GM19395 (cell line): ENCODE data around the gene ZNF362.

Experiments used
- ATAC-seq: cut with Tn5 transposase; IDR thresholded peaks from one replicate; pipeline ENCODE4 v1.9.1; 2021; ENCODE audit warnings: mild to moderate bottlenecking, moderate library complexity; ENCODE audit not compliant: unreplicated experiment

Gene ZNF362

DNA sequence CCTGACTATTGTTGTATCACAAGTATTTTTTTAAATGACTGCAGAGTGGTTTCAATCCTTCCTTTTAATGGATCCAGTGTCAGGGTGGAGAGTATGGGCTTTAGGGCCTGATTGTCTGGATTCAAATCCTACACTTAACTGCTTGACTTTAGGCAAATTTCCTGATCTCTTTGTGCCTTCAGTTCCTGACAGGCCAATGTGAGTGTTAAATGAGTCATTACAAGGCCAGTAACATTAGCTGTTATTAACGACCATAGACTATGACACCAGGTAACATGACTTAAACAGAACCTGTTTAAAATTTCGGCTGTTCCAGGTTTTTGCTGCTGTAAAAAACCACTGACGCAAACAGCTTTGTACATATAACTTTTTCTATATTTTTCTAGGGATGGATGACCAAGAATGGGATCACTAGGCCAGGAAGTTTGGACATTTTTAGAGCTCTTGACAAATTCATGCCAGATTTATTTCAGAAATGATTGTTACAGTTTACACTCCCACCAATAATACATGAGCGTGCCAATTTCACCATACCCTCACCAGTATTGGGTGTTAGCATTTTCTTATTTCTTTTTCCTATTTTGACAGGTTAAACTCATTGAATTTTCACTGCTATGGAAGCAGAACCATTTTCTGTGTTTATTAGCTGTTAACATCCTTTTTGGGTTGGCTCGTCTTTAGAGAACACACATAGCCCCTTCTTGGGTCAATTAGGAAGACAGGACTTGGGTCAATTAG lies 11.3 kb downstream of the ZNF362 start:
- no peak for ATAC-seq

DNA sequence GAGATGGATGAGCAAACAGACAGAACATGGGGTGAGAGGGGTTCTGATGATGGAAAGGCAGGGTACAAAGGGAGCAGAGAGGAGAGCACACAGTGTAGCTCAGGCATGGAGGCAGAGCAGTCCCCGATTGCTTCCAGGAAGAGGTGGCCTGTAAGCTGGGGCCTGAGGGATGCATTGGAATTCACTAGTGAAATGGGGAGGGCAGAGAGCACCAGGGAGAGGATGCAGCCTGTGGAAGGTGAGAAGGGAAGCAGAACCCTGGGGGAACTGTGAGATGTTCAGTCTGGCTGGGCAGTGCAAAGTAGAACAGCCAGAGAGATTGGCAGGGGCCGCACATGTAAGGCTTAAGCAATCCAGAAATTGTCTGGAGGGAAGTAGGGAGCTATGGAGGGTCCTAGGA lies 12.2 kb downstream of the ZNF362 start:
- ATAC-seq: no peak

DNA sequence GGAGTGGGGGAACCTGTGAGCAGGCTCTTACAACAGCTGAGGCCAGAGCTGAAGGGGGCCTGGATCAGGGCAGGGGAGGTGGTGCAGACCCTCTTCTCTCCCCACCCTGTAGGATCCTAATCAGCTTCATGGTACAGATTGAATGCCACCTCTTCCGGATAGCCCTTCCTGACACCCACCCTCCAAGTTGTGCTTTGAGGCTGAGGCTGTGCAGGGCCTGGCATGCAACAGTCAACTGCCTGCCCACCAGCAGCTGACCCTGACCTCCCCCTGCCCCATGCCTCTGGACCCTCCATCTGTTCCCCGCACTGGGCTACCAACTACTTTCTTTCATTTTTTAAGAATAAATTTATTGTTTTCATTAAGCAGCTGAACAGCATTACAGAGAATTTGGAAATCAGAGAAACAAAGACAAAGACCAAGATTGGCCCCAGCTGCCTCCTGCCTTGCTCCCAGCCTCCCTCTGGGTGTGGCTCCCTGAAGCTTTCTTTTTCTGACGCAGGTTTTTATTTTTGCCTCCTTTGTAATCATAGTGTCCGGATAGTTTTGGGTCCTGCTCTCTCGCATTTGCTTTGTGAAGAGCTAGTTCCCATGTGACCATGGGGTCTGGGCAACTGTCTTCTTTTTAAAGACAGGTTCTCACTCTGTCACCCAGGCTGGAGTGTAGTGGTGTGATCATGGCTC lies 12.8 kb downstream of the ZNF362 start:
- no peak for ATAC-seq

DNA sequence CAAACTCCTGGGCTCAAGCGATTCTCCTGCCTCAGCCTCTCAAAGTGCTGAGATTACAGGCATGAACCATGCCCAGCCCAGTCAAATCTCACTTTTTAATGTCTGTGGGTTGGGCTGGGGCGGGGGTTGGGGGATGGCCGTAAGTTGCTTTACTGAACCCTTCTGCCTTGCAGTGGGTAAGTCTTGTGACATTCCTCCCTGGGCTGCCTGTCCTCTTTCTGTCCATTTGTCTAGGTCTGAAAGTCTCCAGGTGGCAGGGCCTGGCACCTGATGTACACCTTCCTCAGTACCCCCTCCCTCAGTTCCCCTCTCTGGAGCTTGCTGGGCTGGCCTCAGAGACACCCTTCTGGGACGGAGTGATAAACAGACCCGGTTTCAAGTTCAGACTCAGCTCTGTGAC lies 13.3 kb downstream of the ZNF362 start:
- no peak for ATAC-seq

DNA sequence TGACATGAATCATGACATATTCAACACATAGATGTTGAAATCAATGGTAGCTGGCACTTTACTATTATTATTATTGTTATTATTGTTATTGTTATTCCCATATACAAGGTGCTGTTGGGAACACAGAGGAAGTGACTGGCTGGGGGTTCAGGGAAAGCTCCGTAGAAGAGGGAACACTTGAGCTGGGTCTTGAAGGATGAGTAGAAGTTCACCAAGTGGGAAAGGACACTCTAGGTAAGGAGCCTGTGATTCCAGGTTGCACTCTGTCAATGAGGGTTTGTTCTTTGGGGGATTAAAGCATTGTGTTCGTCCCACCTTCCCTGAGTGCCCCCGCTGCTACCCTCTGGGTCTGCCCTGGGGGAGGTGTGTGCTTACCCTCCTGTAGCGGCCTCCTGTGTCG lies 14.1 kb downstream of the ZNF362 start:
- no peak for ATAC-seq

DNA sequence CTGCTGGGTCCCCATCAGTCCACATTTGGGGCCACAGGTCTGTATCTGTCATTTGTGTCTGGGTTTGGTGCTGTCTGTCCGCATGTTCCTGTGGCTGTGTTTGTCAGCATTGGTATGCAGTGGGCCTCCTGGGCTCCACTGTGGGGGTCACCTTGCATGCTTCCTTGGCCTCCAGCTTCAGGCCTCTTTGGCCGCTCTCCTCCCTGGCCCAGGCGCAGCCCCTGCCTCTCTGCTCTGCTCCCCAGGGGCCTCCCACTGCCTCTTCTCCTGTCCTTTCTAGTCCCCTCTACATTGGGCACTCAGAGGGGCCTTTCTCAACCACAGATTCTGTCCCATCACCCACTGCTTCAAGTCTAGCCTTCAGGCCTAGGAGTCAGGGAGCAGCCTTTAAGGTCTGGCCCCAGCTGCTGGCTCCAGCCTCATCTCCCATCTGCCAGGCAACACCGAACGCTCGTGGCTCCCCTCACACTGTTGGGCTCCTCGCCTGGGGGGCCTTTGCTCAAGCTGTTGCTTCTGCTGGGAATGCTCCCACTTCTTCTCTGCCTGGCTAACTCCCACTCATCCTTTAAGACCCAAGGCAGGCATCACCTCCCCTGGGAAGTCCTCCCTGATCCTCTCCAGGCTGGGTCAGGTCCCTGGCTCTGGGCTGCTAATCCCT lies 14.6 kb downstream of the ZNF362 start:
- ATAC-seq: no peak

DNA sequence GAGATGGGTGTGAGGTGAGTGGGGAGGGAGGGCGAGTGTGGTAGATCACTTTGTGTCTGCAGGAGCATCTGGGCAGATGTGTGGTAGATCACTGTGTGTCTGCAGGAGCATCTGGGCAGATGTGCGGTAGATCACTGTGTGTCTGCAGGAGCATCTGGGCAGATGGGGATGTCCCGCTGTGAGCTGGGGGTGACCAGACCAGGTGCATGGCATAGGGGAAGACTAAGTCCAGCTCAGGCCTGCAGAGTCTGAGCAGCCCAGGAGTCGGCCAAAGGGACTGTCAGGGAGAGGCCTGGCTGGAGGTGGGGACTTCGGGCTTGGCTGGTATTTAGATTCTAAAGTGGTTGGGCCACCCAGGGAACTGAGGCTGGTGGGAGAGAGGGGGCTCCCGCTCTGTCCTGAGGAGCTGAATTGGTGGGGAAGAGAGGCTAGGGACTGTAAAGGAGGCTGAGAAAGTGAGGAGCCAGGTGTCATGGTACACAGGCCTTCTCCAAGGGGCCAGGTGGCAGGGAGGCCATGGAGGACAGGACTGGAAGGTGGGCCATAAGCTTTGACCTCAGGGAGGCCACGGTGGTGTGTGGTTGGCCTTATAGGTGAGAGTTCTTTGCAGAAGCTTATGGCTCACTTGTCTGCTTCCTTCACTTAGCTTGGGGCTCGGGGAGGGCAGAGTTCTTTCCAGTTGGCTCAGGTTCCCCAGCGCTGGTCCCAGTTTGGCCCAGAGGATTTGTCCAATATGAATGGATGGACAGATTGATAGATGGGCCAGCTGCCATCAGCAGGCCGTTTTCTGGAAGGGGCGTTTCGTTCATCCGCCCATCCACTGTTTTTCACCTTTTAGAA lies 15.6 kb downstream of the ZNF362 start:
- ATAC-seq: no peak

DNA sequence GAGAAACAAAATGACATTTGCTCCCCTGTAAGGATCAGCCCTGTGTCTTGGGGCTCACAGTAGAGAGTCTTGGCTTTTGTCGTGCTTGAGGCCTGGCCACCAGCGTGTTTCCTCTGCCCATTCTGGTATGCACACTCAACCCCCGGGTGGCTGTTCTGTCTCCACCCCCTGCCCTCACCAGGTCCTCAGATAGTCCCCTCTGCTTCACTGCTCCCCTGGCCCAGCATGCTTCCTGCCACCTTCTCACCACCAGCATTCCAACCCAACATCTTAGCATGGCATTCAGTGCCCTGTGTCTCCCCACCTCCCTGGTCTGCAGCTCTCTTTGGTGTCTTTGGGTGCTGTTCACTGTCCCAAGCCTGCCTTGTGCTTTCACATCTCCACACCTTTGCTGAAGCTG lies 16.2 kb downstream of the ZNF362 start:
- no peak for ATAC-seq

DNA sequence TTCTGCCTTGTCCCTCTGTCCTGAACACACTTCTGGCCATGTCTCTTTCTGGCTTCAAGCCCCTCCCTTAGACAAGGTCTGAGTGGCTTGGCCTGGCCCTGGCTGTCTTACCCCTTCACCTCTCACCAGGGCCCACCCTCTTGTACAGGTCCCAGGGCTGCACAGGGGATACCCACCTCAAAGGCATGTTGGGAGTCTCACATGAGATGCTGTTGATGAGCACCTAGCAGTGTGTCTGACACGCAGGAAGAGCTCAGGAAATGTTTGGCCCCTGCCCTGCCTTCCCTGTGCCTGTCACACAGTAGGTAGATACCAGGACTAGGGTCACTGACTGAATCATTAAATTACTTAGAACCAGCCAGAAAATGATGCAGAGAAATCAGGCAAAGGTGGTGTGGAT lies 16.6 kb downstream of the ZNF362 start:
- no peak for ATAC-seq

DNA sequence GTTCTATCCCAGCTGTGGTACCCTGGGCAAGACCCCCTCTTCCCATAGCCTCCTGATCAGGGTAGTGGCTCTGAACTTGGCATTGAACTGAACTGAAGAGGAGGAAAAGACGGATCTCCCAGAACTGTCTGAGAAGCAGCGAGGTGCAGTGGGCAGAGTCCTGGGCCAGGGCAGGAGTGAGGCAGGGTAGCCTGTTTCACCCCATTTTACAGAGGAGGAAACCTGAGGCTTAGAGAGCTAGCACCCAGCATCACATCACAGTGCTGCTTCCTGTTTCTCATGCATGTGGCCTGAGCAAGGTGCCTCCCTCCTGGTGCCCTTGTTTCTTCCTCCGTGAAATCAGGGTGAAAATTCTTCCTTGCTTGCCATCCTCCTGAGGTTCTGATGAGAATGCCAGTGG lies 17.1 kb downstream of the ZNF362 start:
- no peak for ATAC-seq

DNA sequence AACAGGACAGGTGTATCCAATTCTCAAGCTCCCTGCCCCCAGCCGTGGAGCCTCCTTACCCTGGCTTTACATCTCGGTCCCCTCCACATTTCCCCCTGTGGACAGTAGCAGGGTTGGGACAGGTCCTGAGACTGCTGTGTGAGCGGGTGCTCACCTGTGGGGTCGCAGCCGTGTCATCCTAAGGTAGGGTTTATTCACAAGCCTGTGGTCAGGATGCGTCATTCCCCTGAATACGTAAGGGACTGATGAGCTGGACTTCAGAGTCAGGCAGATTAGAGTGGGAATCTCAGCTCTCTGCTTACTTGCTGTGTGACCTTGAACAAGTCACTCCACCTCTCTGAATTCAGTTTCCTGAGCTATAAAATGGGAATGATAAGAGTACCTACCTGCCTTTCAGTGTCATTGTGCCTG lies 17.7 kb downstream of the ZNF362 start:
- no peak for ATAC-seq

DNA sequence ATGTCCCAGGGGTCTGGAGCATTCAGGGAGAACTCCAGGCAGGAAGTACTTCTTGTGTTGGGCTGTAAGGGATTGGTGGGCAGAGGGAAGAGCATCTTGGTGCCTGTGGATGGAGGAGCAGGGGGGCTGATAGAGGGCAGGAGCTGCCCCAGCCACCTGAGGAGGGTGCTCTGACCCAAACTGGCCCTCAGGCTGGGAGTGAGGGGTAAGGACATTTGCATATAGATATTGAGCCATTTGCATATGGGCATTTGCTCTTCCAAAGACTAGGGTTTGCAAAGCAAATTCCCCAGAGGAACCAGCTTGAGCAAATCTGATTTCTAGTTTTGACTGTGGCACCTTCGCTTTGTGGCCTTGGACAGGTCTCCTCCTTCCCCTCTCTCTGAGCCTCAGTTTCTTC lies 18.2 kb downstream of the ZNF362 start:
- ATAC-seq: no peak

DNA sequence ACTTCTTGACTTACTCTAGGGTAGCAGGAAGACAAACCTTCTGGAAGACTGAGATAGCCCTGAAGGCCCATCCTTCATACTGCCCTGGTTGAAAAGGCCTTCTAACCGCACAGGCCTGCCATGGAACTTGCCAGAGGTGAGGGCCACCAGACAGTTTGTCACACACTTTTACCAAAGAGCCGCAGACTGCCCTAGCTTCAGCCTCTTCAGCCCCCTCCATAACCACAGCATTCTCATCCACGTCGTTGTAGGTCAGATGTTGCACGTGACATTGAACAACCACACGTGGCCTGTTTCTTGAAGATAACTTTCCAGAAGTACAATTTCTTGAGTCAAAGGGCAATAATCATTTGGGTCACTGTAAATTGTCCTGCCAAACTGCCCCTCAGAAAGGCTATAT lies 18.9 kb downstream of the ZNF362 start:
- ATAC-seq: no peak

DNA sequence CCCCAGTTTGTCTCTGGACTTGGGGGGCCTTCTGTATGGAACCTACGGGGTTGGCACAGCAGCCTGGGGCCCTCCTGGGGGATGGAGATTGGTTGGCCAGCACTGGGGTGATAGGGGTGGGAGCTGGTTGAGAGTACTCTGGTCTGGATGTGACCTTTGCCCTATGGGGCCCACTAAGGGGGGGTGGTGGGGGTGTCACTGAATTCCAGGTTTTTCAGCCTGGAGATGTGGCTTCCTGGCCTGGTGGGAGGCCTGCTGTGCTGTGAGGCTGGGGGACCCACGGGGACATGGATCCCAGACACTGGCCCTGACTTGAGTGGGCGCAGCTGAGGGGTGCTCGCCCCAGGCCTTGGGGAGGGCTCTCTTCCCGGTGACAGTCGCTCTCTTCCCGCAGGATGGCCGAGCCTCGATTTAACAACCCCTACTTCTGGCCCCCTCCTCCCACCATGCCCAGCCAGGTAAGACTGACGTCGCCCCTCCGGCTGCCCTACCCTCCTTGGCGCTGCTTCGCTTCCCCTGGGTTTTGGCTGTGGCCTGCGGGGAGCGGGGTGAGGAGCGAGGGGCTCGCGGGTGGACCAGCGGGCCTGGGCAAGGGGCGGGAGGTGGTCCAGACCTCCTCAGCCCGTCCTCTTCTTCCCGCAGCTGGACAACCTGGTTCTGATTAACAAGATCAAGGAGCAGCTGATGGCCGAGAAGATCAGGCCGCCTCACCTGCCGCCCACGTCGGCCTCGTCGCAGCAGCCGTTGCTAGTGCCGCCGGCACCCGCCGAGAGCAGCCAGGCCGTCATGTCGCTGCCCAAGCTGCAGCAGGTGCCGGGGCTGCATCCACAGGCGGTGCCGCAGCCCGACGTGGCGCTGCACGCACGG lies 19.6 kb downstream of the ZNF362 start:
- ATAC-seq: no peak

DNA sequence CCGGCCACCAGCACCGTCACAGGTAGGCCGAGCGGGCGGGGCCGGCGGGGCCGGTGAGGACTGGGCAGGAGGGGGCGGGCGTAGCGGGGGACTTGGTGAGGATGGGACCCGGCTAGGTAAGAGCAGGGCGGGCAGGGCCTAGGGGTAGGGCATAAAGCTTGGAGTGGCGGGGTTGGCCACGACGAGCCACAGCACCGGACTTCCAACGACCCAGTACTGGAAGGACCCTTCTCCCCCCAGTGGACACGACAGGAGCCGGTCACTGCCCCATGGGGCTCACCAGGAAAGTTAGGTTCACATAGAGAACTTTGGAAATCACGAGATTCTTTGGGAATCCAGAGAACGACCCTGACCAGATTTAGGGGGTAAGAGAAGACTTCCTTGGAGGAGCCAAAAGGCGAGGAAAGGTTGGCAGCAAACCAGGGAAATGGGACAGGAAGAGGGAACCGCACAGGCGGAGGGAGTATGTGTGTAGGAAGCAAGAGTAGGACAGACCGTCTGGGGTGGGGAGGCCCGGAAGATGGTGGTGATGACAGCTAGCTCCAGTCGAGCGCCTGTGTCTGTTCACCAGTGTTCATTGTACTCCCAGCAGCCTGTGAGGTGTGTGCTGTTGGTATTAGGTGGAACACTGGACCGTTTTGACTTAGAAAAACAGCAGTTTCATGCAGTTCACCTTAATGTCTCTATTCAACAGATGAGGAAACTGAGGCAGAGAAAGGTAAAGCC lies 20.4 kb downstream of the ZNF362 start:
- no peak for ATAC-seq

DNA sequence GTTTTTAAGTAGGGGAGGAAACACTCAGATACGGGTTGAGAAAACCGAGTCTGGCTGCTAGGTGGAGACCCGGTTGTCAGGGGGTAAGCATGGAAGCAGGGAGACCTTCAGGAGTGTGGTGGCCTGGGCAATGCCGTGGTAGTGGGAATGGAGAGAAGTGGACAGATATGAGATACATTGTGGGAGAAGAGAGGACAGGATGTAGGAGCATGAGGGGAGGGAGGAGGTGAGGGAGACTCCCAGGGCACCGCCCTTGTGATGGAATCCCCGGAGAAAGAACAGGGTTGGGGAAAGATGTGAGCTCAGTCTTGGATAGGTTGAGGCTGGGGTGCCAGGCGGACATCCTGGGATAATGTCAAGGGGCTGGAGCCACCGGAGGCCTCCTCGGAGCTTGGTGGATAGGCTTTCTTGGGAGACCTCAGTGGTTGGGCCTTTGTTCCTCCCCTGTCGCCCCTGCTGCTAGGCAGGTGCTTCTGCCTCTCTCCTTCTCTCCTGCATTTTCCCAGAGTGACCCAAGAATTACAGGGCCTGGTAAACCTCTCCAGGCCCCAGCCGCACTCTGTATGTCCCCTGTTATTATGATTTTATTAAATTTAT lies 21.3 kb downstream of the ZNF362 start:
- ATAC-seq: no peak

DNA sequence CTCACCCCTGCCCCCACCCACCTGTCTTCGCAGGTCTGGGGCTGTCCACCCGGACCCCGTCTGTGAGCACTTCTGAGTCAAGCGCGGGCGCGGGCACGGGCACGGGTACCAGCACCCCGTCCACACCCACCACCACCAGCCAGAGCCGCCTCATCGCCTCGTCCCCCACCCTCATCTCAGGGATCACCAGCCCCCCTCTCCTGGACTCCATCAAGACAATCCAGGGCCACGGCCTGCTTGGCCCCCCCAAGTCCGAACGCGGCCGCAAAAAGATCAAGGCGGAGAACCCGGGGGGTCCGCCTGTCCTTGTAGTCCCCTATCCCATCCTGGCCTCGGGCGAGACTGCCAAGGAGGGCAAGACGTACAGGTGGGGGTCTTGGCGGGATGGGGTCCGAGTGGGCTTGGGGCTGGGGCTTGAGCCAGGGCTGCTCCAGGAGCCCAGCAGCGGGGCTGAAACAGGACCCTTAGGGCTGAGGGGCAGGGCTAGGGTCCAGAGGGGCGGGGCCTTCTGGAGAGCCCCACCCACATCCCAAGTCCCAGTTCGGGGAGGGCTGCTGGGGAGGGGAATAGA lies 23.9 kb downstream of the ZNF362 start:
- no peak for ATAC-seq

DNA sequence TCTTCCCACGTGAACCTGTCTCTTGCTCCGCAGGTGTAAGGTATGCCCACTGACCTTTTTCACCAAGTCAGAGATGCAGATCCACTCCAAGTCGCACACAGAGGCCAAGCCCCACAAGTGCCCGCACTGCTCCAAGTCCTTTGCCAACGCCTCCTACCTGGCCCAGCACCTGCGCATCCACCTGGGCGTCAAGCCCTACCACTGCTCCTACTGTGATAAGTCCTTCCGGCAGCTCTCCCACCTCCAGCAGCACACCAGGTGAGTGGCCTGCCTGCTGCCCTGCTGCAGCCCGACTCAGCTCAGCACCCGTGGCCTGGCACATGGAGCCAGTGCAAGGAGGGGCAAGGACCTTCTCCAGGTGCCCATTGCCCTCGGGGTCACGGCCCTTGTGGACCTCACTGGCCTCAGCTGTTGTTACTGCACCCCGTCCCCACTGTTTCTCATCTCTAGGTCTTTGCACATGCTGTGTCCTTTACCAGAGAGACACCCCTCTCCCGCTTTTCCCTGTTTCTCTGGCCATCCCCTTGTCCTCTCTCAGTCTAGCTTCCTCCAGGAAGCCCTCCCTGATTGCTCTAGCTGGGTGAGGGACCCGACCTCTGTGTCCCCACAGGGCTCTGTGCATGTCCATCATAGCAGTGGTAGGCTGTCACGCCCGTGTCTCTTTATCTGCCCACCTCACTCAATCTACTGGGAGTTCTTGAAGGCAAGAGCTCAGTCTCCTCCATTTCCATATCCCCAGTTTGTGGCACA lies 25.4 kb downstream of the ZNF362 start:
- ATAC-seq: no peak
